DOHH2 (cell line): ENCODE data around the gene EPPIN.

ENCODE experiments used
- H3F3A ChIP-seq: fragments of 200-600 bp; sonication (generic), shearing (Covaris generic); 2 replicates; pipeline ENCODE4 v1.6.0; 2016; ENCODE audit warnings: antibody characterized with exemption, mild to moderate bottlenecking; ENCODE audit not compliant: control insufficient read depth, insufficient read depth
- H3K27ac ChIP-seq: fragments of 200-600 bp; sonication (generic); 2 replicates; pipeline ENCODE4 v1.5.1; 2014; ENCODE audit warnings: low read depth, mild to moderate bottlenecking, low read length, moderate library complexity
- H3K27me3 ChIP-seq: fragments of 200-600 bp; sonication (generic); 2 replicates; pipeline ENCODE4 v1.6.1; 2014; ENCODE audit warnings: mild to moderate bottlenecking, low read length, mixed read lengths; ENCODE audit not compliant: control insufficient read depth
- H3K36me3 ChIP-seq: fragments of 200-600 bp; sonication (generic); 2 replicates; pipeline ENCODE4 v1.6.1; 2014; ENCODE audit warnings: mild to moderate bottlenecking, low read length, moderate library complexity, mixed read lengths; ENCODE audit not compliant: control insufficient read depth
- H3K4me1 ChIP-seq: fragments of 200-600 bp; sonication (generic); 2 replicates; pipeline ENCODE4 v1.6.1; 2014; ENCODE audit warnings: mild to moderate bottlenecking, low read length, mixed read lengths; ENCODE audit not compliant: control insufficient read depth
- H3K4me2 ChIP-seq: fragments of 200-600 bp; sonication (generic); 2 replicates; pipeline ENCODE4 v1.6.0; 2014; ENCODE audit warnings: mild to moderate bottlenecking, low read length, moderate library complexity
- H3K4me3 ChIP-seq: fragments of 200-600 bp; sonication (generic); 2 replicates; pipeline ENCODE4 v1.5.1; 2014; ENCODE audit warnings: mild to moderate bottlenecking, low read length, mixed read lengths
- H3K79me2 ChIP-seq: fragments of 200-600 bp; sonication (generic); 2 replicates; pipeline ENCODE4 v1.6.1; 2014; ENCODE audit warnings: mild to moderate bottlenecking, low read length, mixed read lengths; ENCODE audit not compliant: control insufficient read depth
- H3K9me2 ChIP-seq: fragments of 200-600 bp; sonication (generic); replicated peaks from 2 replicates; pipeline ENCODE4 v1.6.1; 2014; ENCODE audit warnings: mild to moderate bottlenecking, low read length, mixed read lengths; ENCODE audit not compliant: control insufficient read depth
- H3K9me3 ChIP-seq: fragments of 200-600 bp; sonication (generic); 2 replicates; pipeline ENCODE4 v1.6.1; 2014; ENCODE audit warnings: antibody characterized with exemption, low read length, mixed read lengths; ENCODE audit not compliant: control insufficient read depth, insufficient read depth
- H4K20me1 ChIP-seq: fragments of 200-600 bp; sonication (generic); 2 replicates; pipeline ENCODE4 v1.6.0; 2014; ENCODE audit warnings: low read depth, mild to moderate bottlenecking, antibody characterized with exemption, low read length, moderate library complexity; ENCODE audit not compliant: control insufficient read depth, insufficient read depth
- CTCF ChIP-seq: fragments of 200-600 bp; sonication (generic); IDR thresholded peaks from one replicate; pipeline ENCODE4 v1.5.1; 2014; ENCODE audit warnings: antibody characterized with exemption, mild to moderate bottlenecking, low read depth, low read length; ENCODE audit not compliant: poor library complexity, severe bottlenecking
- EZH2phosphoT487 ChIP-seq: fragments of 200-600 bp; sonication (generic); IDR thresholded peaks from 2 replicates; pipeline ENCODE4 v1.6.1; 2017; ENCODE audit warnings: borderline replicate concordance, mild to moderate bottlenecking, antibody characterized with exemption, low read length, moderate library complexity, mixed read lengths

Gene EPPIN

GRCh38 chr20:45538209-45538799 is 8.9 kb downstream of the EPPIN start:
- Histone ChIP-seq H3F3A (no peaks in the 10 kb centered on the region), H3K36me3 (no peaks in the 10 kb centered on the region), H3K4me2 (no peak overlapping the region), H3K27ac (no peak overlapping the region), H3K4me1 (no peaks in the 10 kb centered on the region), H3K79me2 (no peaks in the 10 kb centered on the region), H3K9me3 (no peaks in the 10 kb centered on the region), H3K27me3 (peaks cover 10% of the 10 kb centered on the region), H3K9me2 (no peaks in the 10 kb centered on the region), H4K20me1 (no peaks in the 10 kb centered on the region), H3K4me3 (no peak overlapping the region)
- TF ChIP-seq CTCF, result peak; percentile 12
- no peak for TF ChIP-seq EZH2phosphoT487

GRCh38 chr20:45527294-45527693 is 19.9 kb downstream of the EPPIN start:
- Histone ChIP-seq H3K36me3 (no peaks in the 10 kb centered on the region), H3K4me2 (no peak overlapping the region), H3K9me2 (no peaks in the 10 kb centered on the region), H3K27me3 (peaks cover 8% of the 10 kb centered on the region; the same call in 1 of the 2 replicates), H3K4me3 (no peak overlapping the region), H3K9me3 (no peaks in the 10 kb centered on the region), H3F3A (no peaks in the 10 kb centered on the region), H3K79me2 (no peaks in the 10 kb centered on the region), H3K4me1 (peaks cover 2% of the 10 kb centered on the region), H3K27ac (no peak overlapping the region), H4K20me1 (no peaks in the 10 kb centered on the region)
- no peak for TF ChIP-seq CTCF
- TF ChIP-seq EZH2phosphoT487, result no peak

GRCh38 chr20:45523821-45524220 is 23.4 kb downstream of the EPPIN start:
- Histone ChIP-seq H3F3A (no peaks in the 10 kb centered on the region), H4K20me1 (no peaks in the 10 kb centered on the region), H3K4me2 (no peak overlapping the region), H3K79me2 (no peaks in the 10 kb centered on the region), H3K4me3 (no peak overlapping the region), H3K4me1 (no peaks in the 10 kb centered on the region), H3K9me2 (no peaks in the 10 kb centered on the region), H3K27me3 (peaks cover 10% of the 10 kb centered on the region; the same call in 1 of the 2 replicates), H3K9me3 (no peaks in the 10 kb centered on the region), H3K36me3 (no peaks in the 10 kb centered on the region), H3K27ac (no peak overlapping the region)
- no peak for TF ChIP-seq CTCF
- TF ChIP-seq EZH2phosphoT487, result no peak
